22Rv1 (cell line): ENCODE measurements around the gene GOLGA7B.

ENCODE experiments used
- H3K27ac ChIP-seq: fragments of 450-650 bp; 2 replicates; pipeline ENCODE4 v1.5.1; 2017
- ZFX ChIP-seq: fragments of 450-650 bp; IDR thresholded peaks from 2 replicates; pipeline ENCODE4 v1.6.1; 2017; ENCODE audit warnings: antibody characterized with exemption, borderline replicate concordance
- TF ChIP-seq, protein P1 (sequence below): fragments of 450-650 bp; IDR thresholded peaks from 2 replicates; pipeline ENCODE4 v1.5.1; 2017; ENCODE audit warnings: mild to moderate bottlenecking

GOLGA7B gene

DNA sequence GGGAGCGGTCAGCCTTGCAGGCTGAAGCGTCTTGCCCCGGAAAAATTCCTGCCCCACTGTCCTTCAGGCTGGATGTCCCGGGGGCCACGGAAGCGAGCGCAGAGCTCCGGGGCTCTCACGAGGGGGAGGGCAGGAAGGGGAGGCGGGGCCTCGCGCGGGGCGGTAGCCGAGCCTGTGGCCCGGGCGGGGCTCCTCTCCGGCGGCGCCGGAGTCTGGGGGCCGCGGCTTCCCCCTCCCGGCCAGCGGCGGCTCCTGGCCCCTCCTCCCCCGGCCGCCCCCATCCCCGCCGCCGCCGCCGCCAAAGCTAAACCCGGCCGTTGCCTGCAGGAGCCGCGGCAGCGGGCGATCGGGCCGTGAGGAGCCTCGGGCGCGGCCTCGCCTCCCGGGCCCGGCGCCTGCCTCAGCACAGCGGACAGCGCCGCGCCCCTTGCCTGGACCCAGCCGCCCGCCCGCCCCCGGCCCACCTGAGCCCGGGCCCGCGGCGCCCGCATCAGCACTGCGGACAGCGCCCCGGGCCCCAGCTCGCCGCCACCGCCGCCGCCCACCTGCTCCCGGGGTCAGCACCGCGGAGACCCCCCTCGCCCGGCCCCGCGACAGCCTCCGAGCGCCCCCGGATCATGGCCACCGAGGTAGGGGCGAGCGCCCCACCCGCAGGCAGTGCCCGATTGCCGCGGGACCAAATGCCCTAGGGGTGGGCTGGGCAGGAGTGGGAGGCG is at the start of gene GOLGA7B:
Gene GOLGA7B, plus strand, starts transcription at position 157 of the 716 bp plus-strand sequence. Its CDS starts 461 bp downstream, at position 618.
- no peak within 1 kb of the TSS for H3K27ac ChIP-seq
- TF ChIP-seq, protein P1, sequence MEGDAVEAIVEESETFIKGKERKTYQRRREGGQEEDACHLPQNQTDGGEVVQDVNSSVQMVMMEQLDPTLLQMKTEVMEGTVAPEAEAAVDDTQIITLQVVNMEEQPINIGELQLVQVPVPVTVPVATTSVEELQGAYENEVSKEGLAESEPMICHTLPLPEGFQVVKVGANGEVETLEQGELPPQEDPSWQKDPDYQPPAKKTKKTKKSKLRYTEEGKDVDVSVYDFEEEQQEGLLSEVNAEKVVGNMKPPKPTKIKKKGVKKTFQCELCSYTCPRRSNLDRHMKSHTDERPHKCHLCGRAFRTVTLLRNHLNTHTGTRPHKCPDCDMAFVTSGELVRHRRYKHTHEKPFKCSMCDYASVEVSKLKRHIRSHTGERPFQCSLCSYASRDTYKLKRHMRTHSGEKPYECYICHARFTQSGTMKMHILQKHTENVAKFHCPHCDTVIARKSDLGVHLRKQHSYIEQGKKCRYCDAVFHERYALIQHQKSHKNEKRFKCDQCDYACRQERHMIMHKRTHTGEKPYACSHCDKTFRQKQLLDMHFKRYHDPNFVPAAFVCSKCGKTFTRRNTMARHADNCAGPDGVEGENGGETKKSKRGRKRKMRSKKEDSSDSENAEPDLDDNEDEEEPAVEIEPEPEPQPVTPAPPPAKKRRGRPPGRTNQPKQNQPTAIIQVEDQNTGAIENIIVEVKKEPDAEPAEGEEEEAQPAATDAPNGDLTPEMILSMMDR = no peak
- TF ChIP-seq ZFX = no peak

DNA sequence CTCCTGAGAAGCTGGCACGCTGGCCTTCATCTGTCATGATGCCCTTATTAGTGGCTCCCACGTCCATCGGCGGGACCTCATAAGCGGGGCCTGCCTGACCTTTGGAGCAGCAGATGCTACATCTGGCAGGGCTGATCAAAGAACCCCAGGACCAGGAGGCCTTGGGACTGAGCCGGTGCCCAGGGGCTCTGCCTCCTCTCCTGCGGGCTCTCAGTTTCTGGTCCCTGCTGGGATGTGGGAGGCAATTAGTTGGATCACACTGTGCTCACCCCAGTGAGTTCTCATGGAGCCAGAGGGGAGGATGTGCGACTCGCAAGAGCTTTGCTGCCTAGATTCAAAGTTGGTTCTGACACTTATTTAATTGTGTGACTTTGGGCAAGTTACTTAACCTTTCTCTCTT is 49.2 kb upstream of the GOLGA7B start:
- no peak overlapping the region for H3K27ac ChIP-seq
- TF ChIP-seq, protein P1 = no peak
- no peak for TF ChIP-seq ZFX

DNA sequence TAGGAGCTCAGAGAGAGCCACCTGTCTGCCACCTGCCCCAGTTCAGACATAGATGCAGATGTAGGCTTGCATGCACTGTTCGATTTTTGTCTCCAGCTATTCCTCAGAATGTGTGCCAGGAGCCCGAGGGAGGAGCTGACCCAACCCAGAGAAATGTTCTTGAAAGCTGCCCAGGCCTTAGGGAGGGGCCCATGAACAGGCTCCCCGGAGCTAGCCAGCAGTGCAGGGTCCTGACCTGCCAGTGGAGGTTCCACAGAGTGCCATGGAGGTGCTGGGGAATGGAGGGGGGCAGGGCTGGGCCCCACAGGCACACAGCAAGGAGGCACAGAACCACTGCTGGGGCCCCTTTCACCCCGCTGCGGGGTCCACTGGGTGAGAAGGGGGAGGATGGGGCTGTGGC is 48.2 kb upstream of the GOLGA7B start:
- TF ChIP-seq ZFX = no peak
- TF ChIP-seq, protein P1 = no peak
- no peak overlapping the region for H3K27ac ChIP-seq

DNA sequence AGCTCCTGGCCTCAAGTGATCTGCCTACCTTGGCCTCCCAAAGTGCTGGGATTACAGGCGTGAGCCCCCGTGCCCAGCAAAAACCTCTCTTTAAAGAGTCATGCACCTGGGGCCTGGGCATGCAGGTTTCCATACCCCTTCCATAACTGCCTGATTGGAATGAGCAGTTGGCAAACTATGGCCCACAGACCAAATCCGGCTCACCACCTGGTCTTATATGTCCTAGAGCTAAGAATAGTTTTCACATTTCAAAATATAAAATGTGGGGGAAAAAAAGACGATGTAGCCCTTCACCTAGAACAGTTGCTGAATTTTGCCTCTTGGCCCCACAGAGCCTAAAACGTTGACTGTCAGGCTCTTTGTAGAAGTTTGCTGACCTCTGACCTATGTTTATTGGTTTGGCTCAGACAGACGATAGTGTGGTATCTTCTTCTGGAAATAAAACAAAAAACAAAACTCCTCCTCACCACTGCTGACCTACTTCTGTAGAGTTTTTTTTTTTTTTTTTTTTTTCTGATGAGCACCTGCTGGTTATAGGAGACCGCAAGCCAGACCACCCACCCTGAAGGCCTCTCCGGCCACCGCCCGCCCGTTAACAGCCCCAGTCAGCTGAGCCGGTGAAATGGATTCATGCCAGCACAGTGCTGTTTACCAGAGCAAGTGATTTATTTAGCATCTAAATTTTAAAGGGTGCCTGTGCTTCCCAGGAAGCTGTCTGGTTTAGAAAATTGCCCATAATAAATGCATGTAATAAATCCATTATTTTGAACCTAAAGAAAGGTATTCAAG is 44.4 kb upstream of the GOLGA7B start:
- H3K27ac ChIP-seq = no peak overlapping the region
- TF ChIP-seq, protein P1 = no peak
- TF ChIP-seq ZFX = no peak

DNA sequence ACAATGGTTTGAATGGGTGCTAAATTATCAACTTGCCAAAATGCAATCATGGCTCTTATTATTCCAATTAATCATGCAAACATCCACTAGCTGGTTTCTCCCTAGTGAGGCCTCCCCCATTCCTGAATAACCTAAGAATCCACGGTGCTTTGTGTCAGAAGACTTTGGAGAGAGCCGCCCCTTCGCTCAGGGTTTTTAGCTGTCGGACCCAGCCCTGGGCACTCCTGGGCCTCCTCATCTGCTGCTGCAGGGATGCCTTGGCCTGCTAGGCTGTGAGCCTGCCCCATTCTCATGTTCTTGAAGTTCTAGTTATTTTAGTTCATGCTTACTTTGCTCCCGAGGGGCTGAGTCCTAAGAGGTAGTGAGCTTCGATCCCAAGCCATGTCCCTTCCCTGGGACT is 43.7 kb upstream of the GOLGA7B start:
- TF ChIP-seq, protein P1 = no peak
- no peak for TF ChIP-seq ZFX
- H3K27ac ChIP-seq = no peak overlapping the region

DNA sequence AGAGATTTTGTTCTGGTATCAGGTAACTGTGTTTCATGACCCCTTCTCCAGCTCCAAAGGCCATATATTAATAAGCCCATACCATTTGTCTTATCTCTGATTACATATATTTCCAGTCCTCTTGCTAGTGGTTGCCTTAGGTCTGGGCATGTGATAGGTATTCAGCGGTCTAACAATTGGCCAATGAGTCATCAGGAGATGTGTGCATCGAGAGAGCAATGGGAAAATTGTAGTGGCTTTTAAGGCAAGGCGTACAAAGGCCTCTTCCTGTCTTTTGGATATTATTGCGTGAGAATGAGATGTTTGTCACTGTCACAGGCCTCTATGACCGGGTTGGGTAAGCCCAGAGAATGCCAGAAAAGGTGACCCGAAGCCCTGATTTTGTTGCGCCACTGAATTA is 39.2 kb upstream of the GOLGA7B start:
- TF ChIP-seq ZFX = no peak
- TF ChIP-seq, protein P1 = no peak
- H3K27ac ChIP-seq = no peak overlapping the region

DNA sequence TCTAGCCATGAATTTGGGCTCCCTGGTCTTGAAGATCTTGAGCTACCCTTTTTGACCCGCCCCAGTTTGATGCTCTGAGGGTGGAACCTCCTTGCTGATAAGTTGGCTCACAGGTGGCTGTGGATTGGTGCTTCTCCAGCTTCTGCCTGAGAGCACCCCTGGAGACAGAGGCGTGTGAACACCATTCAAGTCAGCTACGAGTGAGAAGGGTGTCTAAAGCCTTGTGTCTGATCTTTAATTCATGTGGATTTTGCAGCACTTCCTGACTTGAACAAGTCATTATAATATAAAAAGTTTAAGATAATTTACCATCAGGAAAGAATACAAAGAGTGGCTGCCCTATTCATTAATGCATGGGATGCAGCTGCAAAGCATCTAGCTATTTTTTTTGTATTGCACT is 37.7 kb upstream of the GOLGA7B start:
- H3K27ac ChIP-seq = no peak overlapping the region
- no peak for TF ChIP-seq ZFX
